Measurements from ENCODE around the gene ENC1. TPM values are rescaled to one million over a fixed set of nuclear protein-coding genes. Genes with fewer than 3 reads are reported as not detected.

ENC1 gene
- total and polyA plus RNA-seq, 2 of the 8 experiments (the other 6 are each of a cell fraction or from before 2014, with no cell fraction given), result 5.5 to 13.2 TPM

DNA sequence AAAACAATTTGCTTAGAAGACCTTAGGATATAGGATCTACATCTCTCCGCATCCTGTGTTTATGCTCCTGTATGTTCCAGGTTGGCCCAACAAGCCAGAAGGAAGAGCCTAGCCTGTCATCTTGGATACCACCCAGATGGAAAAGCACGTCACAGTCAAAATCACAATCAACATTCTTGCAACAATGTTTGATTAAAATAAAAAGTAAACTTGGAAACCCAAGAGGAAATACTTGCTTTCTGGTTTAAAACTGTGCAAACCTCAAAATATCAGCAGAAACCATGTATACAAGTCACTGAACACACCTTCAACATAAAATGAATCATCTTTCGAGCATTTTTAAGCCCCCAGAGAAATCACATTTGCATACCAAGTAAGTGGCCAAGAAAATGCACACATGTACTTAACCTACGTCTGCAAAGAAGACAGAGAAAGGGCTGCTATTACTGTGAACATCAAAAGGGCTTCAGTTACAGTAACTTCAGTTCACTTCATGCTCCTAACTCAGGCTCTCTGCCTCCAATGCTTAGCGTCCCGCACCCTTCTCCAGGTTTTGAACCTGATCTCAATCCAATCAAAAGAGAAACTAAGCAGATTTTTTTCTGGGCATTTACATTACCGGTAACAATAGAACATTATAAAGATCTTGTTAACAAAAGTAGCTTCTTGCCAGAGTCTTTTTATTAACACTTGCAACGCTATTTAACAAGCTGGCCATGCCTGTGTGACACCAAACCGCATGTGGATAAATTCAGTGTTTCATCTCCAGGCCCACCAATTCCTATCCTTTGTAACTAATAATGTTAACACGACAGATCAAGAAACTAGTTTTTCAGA lies 1.3 kb downstream of the ENC1 start:
- Histone ChIP-seq H3K9ac (replicated peaks in 1 of 4; ENCODE audit: extremely low read depth in 1 of 4, low read depth in 3 of 4, low read length in 3 of 4) (no peak overlapping the region), H4K91ac (replicated peaks; ENCODE audit: insufficient read length, low read length) (no peak overlapping the region), H3K36me3 (ENCODE audit: control insufficient read depth in 2 of 4, insufficient read depth in 4 of 4, low read length in 3 of 4) (0 out of 8 replicates have a peak, but pooled peaks cover 0 to 4% (median 2%) of the 10 kb centered on the region in 4 experiments), H3K56ac (replicated peaks; ENCODE audit: insufficient read length, low read depth, low read length) (no peak overlapping the region), H3K23ac (ENCODE audit: insufficient read length) (no peak overlapping the region), H3K23me2 (ENCODE audit: low read depth, low read length) (peaks cover 14% of the 10 kb centered on the region; the same call in 1 of the 2 replicates), H3K18ac (ENCODE audit: extremely low read depth, low read length) (no peak overlapping the region), H2BK20ac (ENCODE audit: low read length) (no peak overlapping the region), H2BK15ac (ENCODE audit: low read length) (no peak overlapping the region), H4K8ac (ENCODE audit: extremely low read depth, insufficient read depth, low read length) (no peak overlapping the region), H2BK12ac (ENCODE audit: low read depth, low read length) (no peak overlapping the region), H3K4me2 (ENCODE audit: insufficient read depth in 1 of 2, low read depth in 2 of 2, low read length in 2 of 2) (peak overlapping the region; percentile 77 to 98), H3K79me1 (ENCODE audit: low read depth, low read length) (no peaks in the 10 kb centered on the region), H2AFZ (ENCODE audit: low read length) (no peak overlapping the region), H4K20me1 (replicated peaks in 1 of 2; ENCODE audit: control insufficient read depth in 1 of 2, insufficient read depth in 2 of 2, low read length in 2 of 2) (peaks cover 3 to 11% of the 10 kb centered on the region in 2 experiments), H3K79me2 (ENCODE audit: control insufficient read depth in 1 of 2, insufficient read depth in 2 of 2, low read length in 2 of 2) (peaks cover 0 to 30% of the 10 kb centered on the region in 2 experiments; a peak in 3 of 4 replicates), H3K14ac (ENCODE audit: insufficient read length) (no peak overlapping the region), H4K5ac (ENCODE audit: insufficient read length, low read depth, low read length) (no peak overlapping the region), H3K27ac (ENCODE audit: low read depth, low read length) (no peak overlapping the region), H3K27me3 (replicated peaks in 1 of 4; ENCODE audit: control insufficient read depth in 3 of 4, extremely low read depth in 1 of 4, insufficient read depth in 3 of 4, low read length in 3 of 4) (peaks cover 2 to 24% (median 10%) of the 10 kb centered on the region in 4 experiments), H3K4me1 (replicated peaks in 1 of 4; ENCODE audit: control insufficient read depth in 3 of 4, insufficient read depth in 4 of 4, low read length in 3 of 4) (peaks cover 0 to 8% (median 2%) of the 10 kb centered on the region in 4 experiments; a peak in 5 of 7 replicates), H3K9me3 (ENCODE audit: insufficient read depth in 2 of 2, low read depth in 1 of 2, low read length in 1 of 2) (no peaks in the 10 kb centered on the region), H2BK120ac (replicated peaks; ENCODE audit: low read depth, low read length) (no peak overlapping the region), H3K4ac (replicated peaks; ENCODE audit: insufficient read length, low read depth, low read length) (no peak overlapping the region), H2AK5ac (ENCODE audit: low read depth, low read length) (no peak overlapping the region), H3K4me3 (ENCODE audit: extremely low read depth in 1 of 4, insufficient read depth in 2 of 4, low read depth in 3 of 4, low read length in 4 of 4) (peak overlapping the region; percentile 54 to 90 (median 86)), H2BK5ac (ENCODE audit: low read depth, low read length) (no peak overlapping the region)
- CTCF ChIA-PET (ENCODE audit: partially characterized antibody), result interaction anchor here (1.0 to 2.9 kb wide), 9 partner anchors 13 to 693 kb away, joined by 3 to 17 read pairs (median 4); no protein-coding TSS in a partner anchor
- WGBS, 2 experiments (ENCODE audit: extremely low coverage in 1 of 2, insufficient coverage in 1 of 2, insufficient read length in 1 of 2, insufficient replicate concordance in 2 of 2, low coverage in 1 of 2, low lambda C conversion rate in 2 of 2, missing lambda C conversion rate in 1 of 2), result 25% methylated on average over 10 of the region's 10 CpGs; no CpG with 5 or more reads in 1 of the 2 experiments
- POLR2A ChIA-PET (ENCODE audit: partially characterized antibody), result interaction anchor here (0.6 to 2.3 kb wide), 16 partner anchors 9 to 411 kb away, joined by 3 to 24 read pairs (median 5); no protein-coding TSS in a partner anchor
- FAIRE-seq (no peak), DNase-seq (ENCODE audit: low read depth in 1 of 2, low spot score in 2 of 2) (no peak)
- TF ChIP-seq CHD2 (IDR thresholded peaks at IDR 0.05; ENCODE audit: low read length) (no peak), SP4 (IDR thresholded peaks at IDR 0.05; ENCODE audit: low read length) (no peak), CTBP2 (IDR thresholded peaks at IDR 0.05; ENCODE audit: borderline replicate concordance, insufficient read depth, insufficient read length, low read length) (no peak), POLR2A (IDR thresholded peaks at IDR 0.05; ENCODE audit: control extremely low read depth in 1 of 2, low read depth in 2 of 2, low read length in 2 of 2) (no peak), RXRA (IDR thresholded peaks at IDR 0.05; ENCODE audit: insufficient read depth, low read depth, low read length) (no peak), BRCA1 (IDR thresholded peaks at IDR 0.05; ENCODE audit: low read depth, low read length) (no peak), SRF (IDR thresholded peaks at IDR 0.05; ENCODE audit: low read depth, low read length) (no peak), RFX5 (IDR thresholded peaks at IDR 0.05; ENCODE audit: borderline replicate concordance, low read depth, low read length) (no peak), RNF2 (IDR thresholded peaks at IDR 0.05; ENCODE audit: borderline replicate concordance, low read depth, low read length, missing control alignments, poor library complexity, severe bottlenecking) (no peak), KDM5A (IDR thresholded peaks at IDR 0.05; ENCODE audit: low read length) (no peak)
- TF ChIP-seq, protein P1, sequence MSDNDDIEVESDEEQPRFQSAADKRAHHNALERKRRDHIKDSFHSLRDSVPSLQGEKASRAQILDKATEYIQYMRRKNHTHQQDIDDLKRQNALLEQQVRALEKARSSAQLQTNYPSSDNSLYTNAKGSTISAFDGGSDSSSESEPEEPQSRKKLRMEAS (IDR thresholded peaks at IDR 0.05), result no peak
